Measurements from ENCODE around the gene FRMD1.

FRMD1 gene

DNA sequence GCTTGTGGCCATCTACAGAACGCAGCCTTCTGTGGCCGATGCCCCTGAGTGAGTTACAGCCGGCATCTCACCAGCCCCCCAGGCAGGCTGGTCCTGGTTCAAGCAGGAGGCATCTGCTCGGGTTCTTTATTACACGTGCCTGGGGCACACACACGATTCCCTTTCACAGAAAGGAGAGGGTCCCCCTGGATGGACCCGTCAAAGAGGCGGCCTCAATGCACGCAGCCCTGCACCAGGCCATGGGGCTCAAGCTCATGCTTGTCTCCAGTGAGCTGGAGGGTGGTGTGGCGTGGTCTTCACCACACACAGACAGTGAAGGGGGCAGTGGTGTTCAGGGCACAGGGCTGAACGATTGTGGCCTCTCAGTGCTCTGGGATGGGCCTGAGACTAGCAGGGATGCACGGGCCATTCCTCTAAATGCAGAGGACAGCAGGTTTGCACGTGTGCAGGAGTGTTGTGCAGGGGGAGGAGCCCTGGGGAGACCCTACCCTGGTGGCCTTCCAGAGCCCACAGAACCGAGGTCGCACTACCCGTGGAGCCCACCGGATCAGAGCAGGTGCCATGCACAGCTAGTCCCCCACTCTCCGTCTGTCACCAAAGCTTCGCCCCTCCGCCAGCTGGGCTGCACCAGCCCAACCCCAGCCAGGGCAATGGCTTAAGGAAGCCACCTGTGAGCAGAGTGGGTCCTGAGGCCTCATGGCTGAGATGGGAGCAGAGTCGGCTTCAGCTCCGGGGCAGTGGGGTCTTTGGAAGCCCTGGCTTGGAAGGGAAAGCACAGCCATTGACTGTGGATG, 23.1 kb downstream of the FRMD1 start:
- no peak for DNase-seq (ENCODE audit: low spot score)

DNA sequence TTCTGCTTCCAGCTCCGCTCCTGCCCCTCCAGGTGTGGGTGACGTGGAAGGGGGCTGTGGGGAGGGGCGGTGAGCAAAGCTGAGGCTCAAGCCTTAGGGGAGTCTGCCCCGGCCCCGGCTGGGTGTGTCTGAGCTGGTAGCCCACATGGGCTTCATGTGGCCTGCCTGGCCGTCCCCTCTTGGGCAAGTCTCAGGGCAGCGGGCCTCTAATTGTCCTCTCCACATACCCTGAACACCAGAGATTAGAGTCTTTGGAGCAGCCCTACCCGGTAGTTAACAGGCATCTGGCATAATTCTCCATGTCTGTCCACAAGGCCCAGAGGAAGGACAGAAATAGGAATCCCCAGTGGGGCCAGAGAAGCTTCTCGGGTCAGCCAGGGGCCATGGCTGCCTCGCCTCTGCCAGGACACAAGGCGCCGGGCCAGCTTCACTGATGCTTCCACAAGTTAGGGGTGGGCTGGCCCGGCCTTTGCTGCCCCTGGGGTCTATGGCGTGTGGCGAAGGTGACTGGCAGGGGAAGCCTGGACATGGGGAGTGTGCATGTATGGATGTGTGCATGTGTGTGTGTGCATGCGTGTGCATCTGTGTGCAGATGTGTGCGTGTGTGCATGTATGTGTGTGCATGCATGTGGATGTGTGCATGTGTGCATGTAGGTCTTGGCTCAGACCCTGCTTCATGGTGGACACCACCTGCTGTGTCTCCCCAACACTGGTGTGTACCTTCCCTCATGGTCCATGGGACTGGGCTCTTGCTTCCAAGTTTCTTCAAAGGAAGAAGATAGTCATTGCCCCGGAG, 24.0 kb downstream of the FRMD1 start:
- no peak for DNase-seq (ENCODE audit: low spot score)

DNA sequence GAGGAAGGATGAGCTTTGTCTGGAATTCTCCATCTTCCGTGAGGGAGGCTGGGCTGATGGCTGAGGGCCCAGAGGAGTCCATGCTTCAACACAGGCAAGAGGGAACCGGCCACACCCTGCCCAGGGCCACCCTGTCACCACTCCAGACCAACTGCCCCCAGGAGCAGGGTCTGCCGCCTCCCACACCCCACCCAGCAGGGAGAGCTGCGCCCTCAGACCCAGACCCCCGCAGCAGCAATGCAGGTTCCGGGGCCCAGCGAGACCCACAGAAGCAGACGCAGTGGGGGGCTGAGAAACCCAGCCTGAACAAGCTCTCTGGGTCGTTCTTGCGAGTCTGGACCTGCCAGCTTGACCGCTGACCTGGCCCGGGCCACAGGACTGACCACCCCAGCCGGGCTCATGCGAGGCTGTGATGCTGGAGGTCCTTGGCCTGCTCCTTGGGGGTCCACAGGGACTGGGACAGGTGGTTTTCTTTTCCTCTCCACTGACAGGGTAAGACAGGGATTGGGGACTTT, 25.0 kb downstream of the FRMD1 start:
- no peak for DNase-seq (ENCODE audit: low spot score)

DNA sequence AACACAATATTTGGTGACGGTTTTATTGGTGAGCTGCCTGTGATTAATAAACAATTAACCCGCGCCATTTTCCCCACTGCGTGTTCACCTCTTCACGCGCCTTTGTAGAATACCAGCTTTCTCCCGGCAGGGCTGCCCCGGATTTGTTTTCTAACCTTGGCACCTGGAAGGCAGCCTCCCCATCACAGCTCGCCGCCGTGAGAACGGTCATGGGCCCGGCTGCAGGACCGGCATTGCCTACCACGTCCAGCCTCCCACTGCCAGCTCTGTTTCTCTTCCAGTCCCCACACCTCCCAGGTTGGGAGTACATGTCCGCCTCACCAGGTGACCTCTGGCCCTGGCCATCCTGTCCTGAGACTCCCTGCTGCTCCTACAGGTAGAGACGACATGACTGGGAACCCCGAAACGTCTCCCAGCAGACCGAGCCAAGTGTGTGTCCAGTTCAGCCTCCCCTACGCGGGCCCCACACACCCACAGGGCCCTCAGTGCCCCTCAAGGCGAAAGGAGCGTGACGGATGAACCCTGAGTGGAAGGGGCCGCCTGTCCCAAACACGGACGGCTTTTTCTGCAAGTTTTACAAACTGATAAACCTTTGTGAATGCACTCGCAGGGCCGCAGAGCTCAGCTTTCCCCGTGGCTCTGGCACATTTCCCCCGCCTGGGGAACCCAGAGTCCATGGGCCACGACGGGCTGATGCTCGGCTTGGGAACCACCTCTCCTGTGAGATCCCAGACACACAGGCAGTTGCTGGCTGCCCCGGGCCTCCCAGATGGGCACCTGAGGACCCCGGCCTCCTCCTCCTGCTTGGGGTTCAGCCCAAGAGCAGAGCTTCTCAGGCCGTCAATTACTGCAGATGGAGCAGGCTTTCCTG, 25.7 kb downstream of the FRMD1 start:
- DNase-seq (ENCODE audit: low spot score): no peak

DNA sequence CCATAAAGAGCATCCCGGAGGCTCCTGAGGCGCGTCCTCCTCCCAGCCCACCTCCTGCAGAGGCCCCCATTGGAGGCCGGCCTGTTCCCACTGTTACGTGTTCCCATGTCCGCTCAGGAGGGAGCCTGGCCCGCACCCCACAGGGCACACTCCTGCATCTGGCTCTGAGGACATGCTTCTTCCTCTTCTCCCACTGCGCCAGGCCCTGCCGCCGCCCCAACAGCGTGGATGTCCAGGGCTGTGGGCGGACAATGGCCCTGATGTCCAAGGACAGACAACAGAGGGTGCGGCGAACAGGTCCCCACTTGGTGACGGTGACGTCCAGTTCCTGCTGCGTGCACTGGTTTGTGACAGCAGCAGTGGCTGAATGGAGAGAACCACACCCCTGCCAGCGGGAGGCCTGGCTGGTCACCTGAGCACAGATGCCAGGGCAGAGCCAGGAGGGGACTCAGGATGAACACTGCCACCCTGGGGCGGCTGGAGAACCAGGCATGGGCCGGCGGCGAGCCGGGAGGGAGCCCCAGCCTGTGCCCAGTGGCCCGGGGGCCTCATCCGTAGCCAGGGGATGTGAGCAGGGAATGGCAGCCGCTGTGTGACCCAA, 26.6 kb downstream of the FRMD1 start:
- DNase-seq (ENCODE audit: low spot score): no peak

DNA sequence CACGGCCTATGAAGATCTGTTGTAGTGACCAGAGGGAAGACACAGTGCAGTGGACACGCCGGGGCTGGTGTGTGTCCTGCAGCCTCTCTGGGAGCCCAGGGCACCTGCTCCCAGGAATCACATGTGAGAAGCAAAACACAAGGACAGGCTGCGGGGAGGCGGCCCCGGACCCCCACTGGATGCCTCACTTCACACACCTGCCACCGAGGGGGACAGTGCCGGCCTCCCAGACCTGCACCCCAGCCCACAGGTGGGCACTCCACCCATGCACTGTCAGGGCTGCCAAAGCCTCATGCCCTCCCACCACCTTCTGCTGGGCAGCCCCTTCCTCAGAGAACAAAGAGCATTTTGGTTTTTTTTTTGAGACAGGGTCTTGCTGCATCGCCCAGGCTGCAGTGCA, 27.4 kb downstream of the FRMD1 start:
- no peak for DNase-seq (ENCODE audit: low spot score)

DNA sequence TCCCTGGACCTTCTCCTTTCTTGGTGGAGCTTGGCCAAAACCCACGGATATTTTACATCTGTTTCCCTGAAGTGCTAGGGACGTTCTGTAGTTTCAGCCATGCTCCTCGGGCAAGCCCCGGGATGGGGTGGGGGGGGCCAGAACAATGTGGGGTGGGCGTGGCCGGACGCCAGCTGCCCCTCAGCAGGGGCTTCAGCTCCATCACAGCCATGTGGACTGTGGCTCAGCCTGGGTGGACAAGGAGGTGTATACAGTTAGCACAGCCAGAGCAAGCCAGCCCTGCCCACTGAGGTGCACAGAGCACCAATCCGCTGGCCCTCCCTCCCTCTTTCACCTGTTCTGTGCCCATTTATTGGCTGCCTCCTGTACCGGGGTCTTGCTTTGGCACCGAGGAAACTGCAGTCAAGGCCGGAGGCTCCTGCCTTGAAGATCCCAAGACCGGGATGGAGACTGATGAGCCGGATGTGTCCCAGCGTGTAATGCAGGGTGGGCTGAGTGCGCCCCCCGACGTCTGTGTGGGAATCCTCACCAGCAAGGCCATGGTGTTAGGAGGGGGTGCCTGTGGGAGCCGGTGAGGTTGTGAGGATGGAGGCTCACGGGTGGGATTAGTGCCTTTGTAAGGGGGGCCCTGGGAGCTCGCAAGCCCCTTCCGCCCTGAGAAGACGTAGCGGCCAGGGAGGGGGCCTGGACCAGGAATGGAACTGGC, 28.0 kb downstream of the FRMD1 start:
- DNase-seq (ENCODE audit: low spot score): no peak

DNA sequence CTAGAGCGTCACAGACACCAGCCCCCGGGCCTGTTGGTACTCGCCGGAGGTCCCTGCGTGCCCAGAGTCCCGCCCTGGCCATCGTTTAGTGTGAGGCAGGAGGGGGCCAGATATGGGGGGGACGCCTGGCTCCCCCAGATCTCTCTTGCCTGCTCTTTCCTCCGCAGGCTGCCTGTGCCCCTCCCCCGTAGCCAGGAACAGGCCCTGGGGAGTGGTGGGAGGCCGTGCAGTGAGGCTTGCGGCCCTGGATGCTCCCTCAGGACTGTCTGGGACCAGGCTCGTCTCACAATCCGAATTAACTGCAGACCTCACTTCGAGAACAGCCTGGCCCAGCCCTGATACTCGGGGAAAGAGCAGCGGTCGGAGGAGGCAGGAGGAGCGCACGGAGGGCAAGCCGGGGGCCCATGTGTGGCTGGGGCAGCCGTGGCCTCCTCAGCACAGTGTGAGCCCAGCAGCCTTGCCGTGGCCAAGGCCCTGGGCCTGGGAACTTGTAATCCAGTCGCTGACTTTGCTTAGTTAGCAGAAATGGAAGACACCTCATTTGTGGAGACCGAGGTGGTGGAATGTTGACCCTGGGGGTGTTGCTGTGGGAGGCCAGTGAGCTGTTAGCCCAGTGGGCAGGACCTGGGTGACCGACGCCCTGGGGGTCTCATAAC, 28.7 kb downstream of the FRMD1 start:
- no peak for DNase-seq (ENCODE audit: low spot score)

DNA sequence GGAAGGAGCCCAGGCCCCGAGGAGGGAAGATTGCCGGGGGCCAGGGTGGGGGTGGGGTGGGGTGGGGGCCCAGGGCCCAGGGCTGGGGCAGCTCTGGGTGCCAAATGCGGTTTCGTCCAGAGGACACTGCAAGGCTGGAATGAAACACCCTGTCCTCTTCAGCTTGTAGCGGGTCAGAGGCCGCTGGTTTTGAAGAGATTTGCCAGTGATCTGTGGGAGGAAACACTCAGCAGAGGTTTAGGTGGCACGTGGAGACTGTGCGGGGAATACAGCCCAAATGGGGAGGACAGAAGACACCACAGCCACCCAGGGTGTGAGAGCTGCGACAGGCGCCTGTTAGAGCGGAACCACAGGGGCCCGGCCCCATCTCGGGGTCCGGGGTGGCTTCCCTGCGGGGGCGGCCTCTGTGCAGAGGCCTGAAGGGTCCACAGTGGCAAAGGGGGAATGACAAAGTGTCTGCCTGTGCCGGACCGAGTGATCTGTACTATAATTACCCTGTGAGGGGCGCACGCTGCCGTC, 29.2 kb downstream of the FRMD1 start:
- DNase-seq (ENCODE audit: low spot score): no peak

DNA sequence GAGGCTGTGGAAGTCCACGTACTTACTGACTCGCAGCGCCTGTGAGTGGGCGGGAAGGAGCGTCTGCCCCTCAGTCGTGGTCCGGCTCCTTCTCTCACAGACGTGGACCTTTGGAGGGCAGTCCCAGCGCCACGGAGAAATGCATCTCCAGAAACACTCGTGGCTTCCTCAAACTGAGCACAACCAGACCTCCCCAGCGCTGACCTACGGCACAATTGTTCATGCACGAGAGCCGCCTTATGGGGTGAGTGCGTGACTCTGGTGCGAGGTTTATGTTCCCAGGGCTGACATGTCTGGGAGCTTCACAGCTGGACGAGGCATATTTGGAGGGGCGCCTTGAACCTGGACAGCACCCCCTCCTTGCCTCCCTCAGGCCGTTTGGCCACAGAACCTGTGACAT, 29.7 kb downstream of the FRMD1 start:
- no peak for DNase-seq (ENCODE audit: low spot score)

DNA sequence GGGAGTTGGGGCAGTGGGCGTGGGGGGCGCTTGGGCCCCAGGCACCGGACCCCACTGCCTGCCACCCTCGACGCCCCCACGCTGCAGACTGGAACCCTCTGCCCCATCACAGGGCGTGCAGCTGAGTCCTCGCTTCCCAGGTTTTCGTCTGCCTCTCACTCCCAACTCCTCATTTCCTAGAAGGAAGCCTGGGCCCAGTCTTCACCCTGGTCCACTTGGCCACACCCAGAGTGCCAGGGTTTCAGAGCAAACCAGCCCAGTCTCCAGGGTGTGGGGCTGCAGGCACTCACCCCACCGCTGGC, 30.3 kb downstream of the FRMD1 start:
- DNase-seq (ENCODE audit: low spot score): no peak

DNA sequence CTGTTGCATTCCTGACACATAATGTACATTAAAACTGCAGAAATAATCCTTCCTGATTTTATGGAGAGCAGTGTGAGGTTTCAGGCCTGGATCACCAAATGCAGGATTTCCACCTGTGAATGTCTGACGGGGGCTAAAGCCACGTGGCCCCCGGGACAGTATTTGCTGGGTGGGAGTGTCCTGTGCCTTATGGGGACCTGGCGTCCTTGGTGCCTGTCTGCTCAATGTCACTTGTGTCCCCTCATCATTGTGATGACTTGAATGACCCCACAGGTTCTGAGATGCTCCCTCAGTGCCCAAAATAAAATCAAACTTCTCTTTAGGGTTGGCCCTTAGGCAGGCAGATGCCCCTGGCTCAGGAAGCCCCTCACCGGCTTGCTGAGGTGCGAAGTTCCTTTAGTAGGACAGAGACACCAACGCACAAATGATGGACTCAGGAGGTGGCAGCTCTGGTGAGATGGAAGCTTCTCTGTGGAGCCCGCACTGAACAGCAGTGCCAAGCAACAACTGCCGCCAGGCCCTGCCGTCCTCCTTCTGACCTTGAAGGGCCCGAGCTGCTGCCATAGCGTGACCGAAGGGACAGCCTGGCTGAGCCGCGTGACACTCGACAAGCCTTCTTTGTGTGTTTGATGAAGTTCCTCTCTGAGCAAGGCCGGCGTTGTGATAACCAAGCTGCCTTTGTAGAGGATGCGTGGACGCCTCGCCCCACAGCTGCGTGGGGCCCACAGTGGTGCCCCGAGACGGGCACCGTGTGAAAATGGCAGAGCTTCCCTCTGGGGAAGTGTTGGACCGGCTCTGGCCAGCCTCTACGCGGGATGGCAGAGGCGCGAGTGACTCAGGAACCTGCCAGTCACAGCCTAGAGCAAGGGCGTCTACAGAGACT, 30.9 kb downstream of the FRMD1 start:
- no peak for DNase-seq (ENCODE audit: low spot score)

DNA sequence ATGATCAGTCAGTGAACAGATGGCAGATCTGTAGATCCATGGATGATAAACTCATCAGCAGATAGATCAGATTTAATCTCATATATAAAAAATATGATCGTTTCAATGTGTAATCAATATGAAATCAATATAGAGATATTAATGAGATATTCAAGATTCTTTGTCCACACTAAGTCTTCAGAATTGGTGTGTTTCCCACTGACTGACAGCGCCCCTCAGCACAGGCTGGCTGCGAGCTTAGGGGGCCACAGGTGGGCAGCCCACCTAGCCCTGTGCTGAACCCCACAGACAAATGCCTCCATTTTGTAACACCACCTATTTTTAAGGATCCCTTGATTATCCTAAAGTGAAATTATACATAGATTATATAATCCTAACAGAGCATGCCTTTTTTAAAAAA, 32.3 kb downstream of the FRMD1 start:
- no peak for DNase-seq (ENCODE audit: low spot score)

DNA sequence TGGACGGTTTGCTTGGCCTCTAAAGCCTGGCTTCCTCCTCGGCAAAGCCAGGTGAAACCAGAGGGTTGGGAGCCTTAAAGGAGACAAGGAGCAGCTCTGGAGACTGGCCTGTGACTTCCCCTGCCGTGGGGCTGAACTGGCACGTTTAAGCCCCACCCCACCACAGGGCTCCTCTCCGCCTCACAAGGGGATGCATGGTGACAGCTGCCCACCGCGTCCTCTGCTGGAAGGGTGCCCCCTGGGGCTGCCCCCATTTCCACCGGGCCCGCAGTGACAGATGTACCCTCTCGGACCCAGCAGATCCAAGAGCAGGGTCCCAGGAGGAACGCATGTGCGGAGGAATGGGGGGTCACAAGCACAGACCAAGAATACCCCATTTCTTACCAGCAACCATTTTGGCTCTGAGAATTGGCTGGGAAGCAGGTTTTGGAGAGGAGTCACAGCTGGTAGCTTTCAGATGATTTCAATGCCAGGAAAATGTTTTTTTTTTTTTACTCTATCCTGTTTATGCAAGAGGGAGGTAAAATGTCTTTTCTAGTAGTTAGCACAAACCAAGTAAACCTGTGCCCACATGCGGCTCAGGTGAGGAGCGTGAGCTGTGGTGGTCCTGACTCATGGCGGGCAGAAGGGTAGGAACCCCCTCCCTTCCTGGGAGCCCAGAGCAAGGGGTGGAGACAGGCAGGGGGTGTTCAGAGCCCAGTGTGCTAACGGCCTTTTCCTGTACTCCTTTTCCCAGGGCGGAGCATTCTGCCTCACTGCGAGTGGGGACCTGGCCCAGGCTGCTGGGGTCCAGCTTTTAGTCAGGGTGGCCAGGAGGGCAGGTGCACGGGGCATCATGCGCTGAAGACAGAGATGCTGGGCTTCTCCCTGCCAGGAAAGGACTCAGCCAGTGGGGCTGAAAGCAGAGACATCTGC, 33.0 kb downstream of the FRMD1 start:
- DNase-seq (ENCODE audit: low spot score): no peak

DNA sequence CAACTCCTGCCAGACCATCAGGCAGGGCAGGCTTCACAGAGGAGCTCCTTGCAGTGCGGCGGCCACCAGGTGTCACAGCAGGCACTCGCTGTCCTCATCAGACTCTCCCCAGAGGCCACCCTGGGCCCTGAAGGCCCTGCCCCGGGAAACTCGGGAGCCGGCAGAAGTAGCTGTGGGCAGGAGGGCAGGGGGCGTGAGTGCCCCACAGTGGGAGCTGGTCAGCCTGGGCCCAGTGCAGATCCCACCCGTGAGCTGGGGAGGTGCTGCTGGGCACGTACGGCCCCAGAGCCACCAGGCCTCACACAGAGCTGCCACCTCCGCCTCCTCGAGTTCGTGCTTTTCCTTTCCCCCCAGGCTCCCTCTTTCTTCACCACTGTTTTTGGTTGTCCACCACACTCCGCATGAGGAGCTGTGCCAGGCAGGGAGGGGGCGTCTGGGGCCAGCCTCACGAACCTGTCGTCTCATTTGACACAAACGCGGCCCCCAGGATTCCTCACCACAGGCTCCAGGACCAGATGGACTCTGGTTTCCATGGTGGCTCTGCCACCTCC, 33.8 kb downstream of the FRMD1 start:
- no peak for DNase-seq (ENCODE audit: low spot score)

DNA sequence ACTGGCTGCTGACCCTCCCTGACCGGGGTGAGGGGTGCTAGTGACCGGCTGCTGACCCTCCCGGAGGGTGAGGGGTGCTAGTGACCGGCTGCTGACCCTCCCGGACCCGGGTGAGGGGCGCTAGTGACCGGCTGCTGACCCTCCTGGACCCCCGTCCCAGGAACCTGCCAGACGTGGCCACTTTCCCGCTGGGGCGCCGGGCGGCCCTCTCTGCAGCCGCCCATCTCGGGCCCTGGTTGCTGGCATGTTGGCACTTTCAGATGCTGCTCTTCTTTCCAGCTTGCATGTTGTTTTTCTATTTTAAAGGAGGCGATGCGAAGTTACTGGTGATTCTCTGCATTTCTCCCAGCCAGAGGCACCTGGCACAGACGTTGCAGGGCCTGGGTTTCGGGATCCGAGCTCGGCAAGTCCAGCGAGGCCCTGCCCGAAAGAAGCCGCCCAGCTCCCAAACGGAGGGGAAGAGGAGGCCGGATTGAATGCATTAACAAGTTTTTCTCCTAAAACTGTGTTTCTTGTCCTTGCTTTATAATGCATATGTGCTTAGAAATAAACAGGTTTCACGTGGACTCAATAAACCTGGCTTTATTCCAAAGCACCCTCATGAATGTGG, 34.4 kb downstream of the FRMD1 start:
- no peak for DNase-seq (ENCODE audit: low spot score)

DNA sequence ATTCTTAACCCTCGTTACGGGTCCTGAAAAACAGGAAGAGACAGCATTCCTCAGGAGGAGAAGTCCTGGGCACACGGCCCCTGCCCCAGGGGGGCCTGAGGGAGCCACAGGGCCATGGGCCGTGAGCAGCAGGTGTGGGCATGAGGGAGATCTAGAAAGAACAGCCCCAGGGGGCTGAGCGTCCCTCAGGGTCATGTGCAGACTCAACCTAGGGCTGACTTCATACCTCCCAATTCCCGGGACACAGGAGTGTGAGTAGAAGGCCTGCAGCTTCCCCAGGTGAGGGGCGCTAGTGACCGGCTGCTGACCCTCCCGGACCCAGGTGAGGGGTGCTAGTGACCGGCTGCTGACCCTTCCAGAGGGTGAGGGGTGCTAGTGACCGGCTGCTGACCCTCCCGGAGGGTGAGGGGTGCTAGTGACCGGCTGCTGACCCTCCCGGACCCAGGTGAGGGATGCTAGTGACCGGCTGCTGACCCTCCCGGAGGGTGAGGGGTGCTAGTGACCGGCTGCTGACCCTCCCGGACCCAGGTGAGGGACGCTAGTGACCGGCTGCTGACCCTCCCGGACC, 35.1 kb downstream of the FRMD1 start:
- no peak for DNase-seq (ENCODE audit: low spot score)

Measured in AG08396 (cell line).